Stomach smooth muscle (tissue), 2 donors: ENCODE data around the gene MPG.
"Not testable (repeated sequence)": the region's sequence is repeated elsewhere in the genome, so short reads cannot be mapped to it uniquely, and the experiment has no call there.

Experiments
- H3K27ac ChIP-seq: one replicate; pipeline ENCODE4 v1.7.0; 2013; ENCODE audit warnings: mild to moderate bottlenecking, low read length, inconsistent platforms
- H3K27me3 ChIP-seq, 2 donors: one replicate each; pipeline ENCODE4 v1.7.0; 2013; ENCODE audit warnings: low read length in 2 of 2; ENCODE audit not compliant: insufficient read depth in 2 of 2, control insufficient read depth in 1 of 2
- H3K36me3 ChIP-seq, 2 donors: one replicate each; pipeline ENCODE4 v1.7.0; 2013; ENCODE audit warnings: low read length in 2 of 2; ENCODE audit not compliant: control insufficient read depth in 2 of 2, insufficient read depth in 2 of 2
- H3K4me1 ChIP-seq: one replicate; pipeline ENCODE4 v1.7.0; 2013; ENCODE audit warnings: low read length; ENCODE audit not compliant: control insufficient read depth, insufficient read depth
- H3K4me3 ChIP-seq, 2 donors: one replicate each; pipeline ENCODE4 v1.7.0; 2013; ENCODE audit warnings: low read length in 2 of 2
- H3K9ac ChIP-seq, 2 donors: one replicate each; pipeline ENCODE4 v1.7.0; 2013; ENCODE audit warnings: low read length in 2 of 2, mild to moderate bottlenecking in 1 of 2
- H3K9me3 ChIP-seq, 2 donors: one replicate each; pipeline ENCODE4 v1.7.0; 2013; ENCODE audit warnings: low read length in 2 of 2; ENCODE audit not compliant: control insufficient read depth in 2 of 2
- donor health status: healthy.
- donor health status: Pancreatic carcinoma.

The MPG gene

DNA sequence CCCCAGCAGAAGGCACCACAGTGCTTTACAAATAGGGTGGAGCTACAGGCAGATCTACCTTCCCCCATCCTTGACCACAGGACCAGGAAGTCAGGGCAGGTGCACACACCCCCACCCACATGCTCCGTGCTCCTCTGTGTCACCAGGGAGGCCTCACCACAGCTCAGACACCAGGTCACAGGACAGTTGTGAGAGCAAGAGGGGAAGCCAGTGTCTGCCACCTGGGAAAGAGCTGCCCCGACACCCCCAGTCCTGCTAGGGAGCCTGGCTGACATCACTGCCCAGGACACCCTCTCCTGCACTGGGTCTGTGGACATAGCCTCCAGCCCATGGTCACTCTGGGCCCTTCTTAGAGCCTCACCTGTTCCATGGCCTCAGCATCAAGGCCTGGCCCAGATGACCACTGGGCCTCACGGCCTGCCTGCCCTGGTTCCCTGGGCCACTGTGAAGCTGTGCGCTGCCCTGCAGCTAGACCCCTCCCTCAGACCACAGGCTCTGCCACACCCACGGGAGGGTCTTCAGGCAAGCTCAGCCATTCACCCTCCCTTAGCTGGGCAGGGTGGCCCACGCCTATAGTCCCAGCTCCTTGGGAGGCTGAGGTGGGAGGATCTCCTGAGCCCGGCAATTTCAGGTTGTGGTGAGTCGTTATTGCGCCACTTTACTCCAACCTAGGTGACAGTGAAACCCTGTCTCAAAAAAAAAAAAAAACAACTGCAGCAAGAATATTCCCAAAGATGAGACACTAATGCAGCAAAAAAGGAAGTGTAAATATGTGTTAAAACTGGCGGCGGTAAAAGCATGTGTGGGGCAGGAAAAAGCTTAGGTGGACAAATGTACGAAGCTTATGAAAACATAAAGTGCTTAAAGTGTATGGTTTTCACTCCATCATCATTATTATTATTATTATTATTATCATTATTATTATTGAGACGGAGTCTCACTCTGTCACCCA lies 38.8 kb upstream of the MPG start:
- H3K9ac ChIP-seq, result no peak overlapping the region
- H3K4me3 ChIP-seq, result no peak overlapping the region
- no peak overlapping the region for H3K27ac ChIP-seq

DNA sequence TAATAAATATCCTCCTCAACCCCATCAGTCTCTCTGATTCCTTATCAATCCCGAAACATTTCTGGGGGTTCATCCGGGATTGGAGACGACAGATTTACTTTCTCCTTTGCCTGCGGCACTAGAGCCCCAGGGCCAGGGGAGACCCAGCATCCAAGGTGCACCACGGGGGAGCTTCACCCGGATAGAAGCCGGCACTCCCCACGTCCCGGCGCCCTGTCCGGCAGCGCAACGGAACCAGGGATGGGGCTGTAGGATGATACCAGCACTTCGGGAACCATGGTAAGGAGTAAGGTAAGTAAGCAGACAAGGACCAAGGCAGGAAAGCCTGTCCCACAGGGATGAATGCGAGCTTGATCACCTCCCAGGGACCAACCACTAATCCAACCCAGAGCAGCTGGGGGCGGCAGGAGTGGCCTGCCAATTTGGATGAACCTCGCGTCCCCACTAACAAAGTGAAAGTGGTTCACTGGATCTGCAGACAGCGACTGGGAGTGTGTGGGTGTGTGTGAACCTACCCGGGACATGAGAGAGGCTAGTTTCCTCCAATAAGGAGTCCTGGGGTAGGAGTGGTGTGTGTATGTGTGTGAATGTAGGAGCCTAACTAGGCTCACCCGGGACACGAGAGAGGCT lies 36.5 kb upstream of the MPG start:
- H3K27me3 ChIP-seq, result no peaks in the 10 kb centered on the region
- H3K36me3 ChIP-seq, result peaks cover 7 to 15% of the 10 kb centered on the region in 2 donors
- no peak overlapping the region for H3K27ac ChIP-seq
- no peak overlapping the region for H3K4me3 ChIP-seq
- no peak overlapping the region for H3K9ac ChIP-seq
- H3K4me1 ChIP-seq, result no peaks in the 10 kb centered on the region
- no peaks in the 10 kb centered on the region for H3K9me3 ChIP-seq

More for the DNA sequence above, 38.8 kb upstream of the MPG start:
- H3K27me3 ChIP-seq, result no peaks in the 10 kb centered on the region
- H3K4me1 ChIP-seq, result no peaks in the 10 kb centered on the region
- no peaks in the 10 kb centered on the region for H3K9me3 ChIP-seq
- peaks cover 0 to 6% of the 10 kb centered on the region in 2 donors for H3K36me3 ChIP-seq

GRCh38 chr16:42069-42457 lies 36.0 kb upstream of the MPG start:
- H3K9ac ChIP-seq, result no peak overlapping the region
- H3K4me1 ChIP-seq, result no peaks in the 10 kb centered on the region
- H3K9me3 ChIP-seq, result no peaks in the 10 kb centered on the region
- peaks cover 7 to 16% of the 10 kb centered on the region in 2 donors for H3K36me3 ChIP-seq
- H3K27ac ChIP-seq, result no peak overlapping the region
- H3K27me3 ChIP-seq, result no peaks in the 10 kb centered on the region
- no peak overlapping the region for H3K4me3 ChIP-seq

DNA sequence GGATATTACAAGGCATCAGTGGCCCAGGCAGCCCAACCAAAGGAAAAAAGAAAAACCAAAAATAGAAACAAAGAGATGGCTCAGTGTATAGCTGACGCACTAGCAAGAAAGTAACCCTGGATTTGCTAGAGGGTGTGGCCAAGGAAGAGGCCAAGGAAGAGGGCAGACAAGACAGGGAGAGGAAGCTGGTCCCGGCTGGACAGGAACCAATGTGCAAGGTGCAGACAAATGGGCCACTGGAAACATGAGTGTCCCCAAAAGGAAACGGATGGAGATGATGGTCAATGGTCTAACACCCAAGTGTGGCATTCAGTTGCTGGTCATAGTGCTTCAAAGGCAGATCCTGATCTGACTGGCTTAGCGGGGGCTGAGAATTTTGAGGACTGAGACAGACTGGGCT lies 35.3 kb upstream of the MPG start:
- no peaks in the 10 kb centered on the region for H3K27me3 ChIP-seq

DNA sequence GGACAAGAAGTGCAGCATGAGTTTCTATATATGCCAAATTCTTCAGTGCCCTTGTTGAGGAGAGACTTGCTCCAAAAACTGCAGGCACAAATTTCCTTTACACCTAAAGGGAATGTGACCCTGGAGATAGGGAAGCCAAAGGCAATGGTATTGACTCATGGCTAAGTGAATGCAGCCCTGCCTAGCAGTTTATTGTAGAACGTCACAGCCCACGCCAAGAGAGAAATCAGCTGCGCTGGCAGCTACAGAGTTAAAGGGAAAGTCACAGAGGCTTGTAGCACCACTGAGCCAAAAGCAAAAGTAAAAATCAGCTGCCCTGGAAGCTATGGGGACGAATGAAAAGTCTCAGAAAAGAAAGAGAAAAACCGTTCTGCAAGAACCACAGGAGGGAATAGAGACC lies 34.7 kb upstream of the MPG start:
- Histone ChIP-seq H3K9ac (no peak overlapping the region), H3K4me1 (no peaks in the 10 kb centered on the region), H3K4me3 (no peak overlapping the region), H3K36me3 (peaks cover 13 to 21% of the 10 kb centered on the region in 2 donors), H3K9me3 (no peaks in the 10 kb centered on the region), H3K27ac (no peak overlapping the region), H3K27me3 (no peaks in the 10 kb centered on the region)

More for the DNA sequence above, 35.3 kb upstream of the MPG start:
- no peak overlapping the region for H3K9ac ChIP-seq
- H3K4me3 ChIP-seq, result no peak overlapping the region
- H3K27ac ChIP-seq, result no peak overlapping the region
- H3K4me1 ChIP-seq, result no peaks in the 10 kb centered on the region
- peaks cover 11 to 19% of the 10 kb centered on the region in 2 donors for H3K36me3 ChIP-seq
- H3K9me3 ChIP-seq, result no peaks in the 10 kb centered on the region

DNA sequence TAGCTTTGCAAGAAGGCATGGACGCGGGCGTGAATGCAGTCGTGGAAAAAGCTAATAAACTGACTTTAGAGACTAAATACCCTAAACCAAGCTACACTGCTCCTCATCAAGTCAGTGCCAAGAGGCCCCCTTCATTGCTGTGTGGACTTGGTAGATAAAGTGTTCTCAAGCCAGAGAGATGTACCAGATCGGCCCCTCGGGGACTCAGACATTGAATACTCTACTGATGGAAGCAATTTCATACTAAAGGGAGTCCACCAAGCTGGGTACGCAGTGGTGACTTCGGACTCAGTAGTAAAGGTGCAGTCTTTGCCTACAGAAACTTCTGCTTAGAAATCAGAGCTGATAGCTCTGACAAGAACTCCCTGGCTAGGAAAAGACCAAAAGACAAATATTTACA lies 33.4 kb upstream of the MPG start:
- H3K36me3 ChIP-seq, result peaks cover 13 to 21% of the 10 kb centered on the region in 2 donors
- H3K9me3 ChIP-seq, result no peaks in the 10 kb centered on the region
- no peak overlapping the region for H3K9ac ChIP-seq
- no peaks in the 10 kb centered on the region for H3K4me1 ChIP-seq
- no peaks in the 10 kb centered on the region for H3K27me3 ChIP-seq
- H3K27ac ChIP-seq, result no peak overlapping the region
- H3K4me3 ChIP-seq, result no peak overlapping the region

DNA sequence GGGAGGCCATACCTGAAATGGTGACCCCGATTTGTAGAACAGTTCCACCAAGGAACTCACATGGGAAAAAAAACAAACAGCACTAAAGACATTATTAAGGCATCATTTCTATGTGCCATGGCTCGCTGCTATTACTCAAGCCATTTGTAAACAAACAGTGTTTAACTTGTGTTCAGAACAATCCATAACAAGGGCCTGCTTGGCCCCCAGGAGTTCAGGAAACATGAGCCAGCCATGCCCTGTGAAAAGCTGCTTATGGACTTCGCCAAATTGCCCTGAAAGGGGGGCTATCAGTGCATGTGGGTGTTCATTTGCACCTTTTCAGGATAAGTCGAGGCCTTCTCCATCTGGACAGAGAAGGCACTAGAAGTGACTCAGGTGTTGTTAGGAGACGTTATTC lies 32.6 kb upstream of the MPG start:
- H3K4me1 ChIP-seq, result no peaks in the 10 kb centered on the region
- H3K9ac ChIP-seq, result no peak overlapping the region
- H3K4me3 ChIP-seq, result no peak overlapping the region
- no peak overlapping the region for H3K27ac ChIP-seq
- peaks cover 13 to 21% of the 10 kb centered on the region in 2 donors for H3K36me3 ChIP-seq
- no peaks in the 10 kb centered on the region for H3K9me3 ChIP-seq
- H3K27me3 ChIP-seq, result no peaks in the 10 kb centered on the region

DNA sequence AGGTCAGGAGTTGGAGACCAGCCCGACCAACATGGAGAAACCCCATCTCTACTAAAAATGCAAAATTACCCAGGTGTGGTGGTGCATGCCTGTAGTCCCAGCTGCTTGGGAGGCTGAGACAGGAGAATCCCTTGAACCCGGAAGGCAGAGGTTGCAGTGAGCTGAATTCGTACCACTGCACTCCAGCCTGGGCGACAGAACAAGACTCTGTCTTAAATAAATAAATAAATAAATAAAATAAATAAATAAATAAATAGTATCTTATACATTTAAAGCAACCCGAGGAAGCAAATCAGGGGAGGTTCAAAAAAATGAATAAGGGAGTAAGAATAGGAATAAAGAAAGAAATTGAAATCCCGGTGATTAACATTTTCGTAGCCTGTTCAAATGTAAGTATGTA lies 31.5 kb upstream of the MPG start:
- H3K9me3 ChIP-seq, H3K4me1 ChIP-seq, H3K9ac ChIP-seq, H3K27ac ChIP-seq, H3K27me3 ChIP-seq, H3K4me3 ChIP-seq: not testable (repeated sequence)
- H3K36me3 ChIP-seq, result peaks cover 13 to 21% of the 10 kb centered on the region in 2 donors

- H3K27ac ChIP-seq, result no peak overlapping the region
- H3K36me3 ChIP-seq, result peaks cover 13 to 21% of the 10 kb centered on the region in 2 donors
- no peak overlapping the region for H3K9ac ChIP-seq
- no peaks in the 10 kb centered on the region for H3K4me1 ChIP-seq
- no peak overlapping the region for H3K4me3 ChIP-seq
- no peaks in the 10 kb centered on the region for H3K9me3 ChIP-seq
- H3K27me3 ChIP-seq, result no peaks in the 10 kb centered on the region
Measured at GRCh38 chr16:47234-47633, 30.8 kb upstream of the MPG start.

DNA sequence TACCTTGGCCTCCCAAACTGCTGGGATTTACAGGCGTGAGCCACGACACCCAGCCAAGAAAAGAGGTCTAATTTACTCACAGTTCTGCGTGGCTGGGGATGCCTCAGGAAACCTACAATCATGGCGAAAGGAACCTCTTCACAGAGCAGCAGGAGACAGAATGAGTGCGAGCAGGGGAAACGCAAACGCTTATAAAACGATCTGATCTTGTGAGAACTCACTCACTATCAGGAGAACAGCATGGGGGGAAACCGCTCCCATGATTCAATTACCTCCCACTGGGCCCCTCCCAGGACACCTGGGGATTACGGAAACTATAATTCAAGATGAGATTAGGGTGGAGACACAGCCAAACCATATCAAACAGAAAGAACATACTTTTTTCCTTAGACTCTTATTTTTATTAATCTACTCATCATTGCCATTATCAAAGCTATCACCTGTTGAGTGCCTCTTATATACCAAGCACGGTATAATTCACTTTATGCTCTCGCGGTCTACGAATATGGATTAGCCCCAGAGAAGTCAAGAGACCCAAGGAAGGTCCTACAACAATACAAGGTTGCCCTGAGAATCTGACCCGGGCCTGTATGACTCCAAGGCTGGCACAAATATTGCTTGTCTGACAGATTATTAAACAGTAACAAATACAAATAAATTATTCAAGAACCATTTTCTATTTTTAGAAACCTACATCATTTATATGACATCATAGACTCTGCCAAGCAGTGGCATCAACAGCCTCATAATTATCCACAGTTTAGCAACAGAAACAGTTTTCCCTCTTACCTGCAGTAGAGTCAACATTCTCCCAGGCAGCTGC lies 27.0 kb upstream of the MPG start:
- Histone ChIP-seq H3K27ac (no peak overlapping the region), H3K36me3 (peaks cover 8 to 12% of the 10 kb centered on the region in 2 donors), H3K9ac (no peak overlapping the region), H3K4me3 (no peak overlapping the region), H3K4me1 (peaks cover 12% of the 10 kb centered on the region), H3K27me3 (no peaks in the 10 kb centered on the region), H3K9me3 (no peaks in the 10 kb centered on the region)
